Lower leg skin (tissue), 3 donors: ENCODE data around the gene YOD1.

Experiments
- POLR2A ChIP-seq, 2 donors: fragments of 450-650 bp; IDR thresholded peaks; one replicate each; pipeline ENCODE4 v1.6.1; 2016 to 2017; ENCODE audit warnings: antibody characterized with exemption in 2 of 2, mild to moderate bottlenecking in 1 of 2, moderate library complexity in 1 of 2
- TF ChIP-seq, protein P1 (sequence below), 3 donors: fragments of 450-650 bp; IDR thresholded peaks; one replicate each; pipeline ENCODE4 v1.5.1; 2016; ENCODE audit warnings: antibody characterized with exemption in 3 of 3, mild to moderate bottlenecking in 3 of 3, moderate library complexity in 2 of 3

DNA sequence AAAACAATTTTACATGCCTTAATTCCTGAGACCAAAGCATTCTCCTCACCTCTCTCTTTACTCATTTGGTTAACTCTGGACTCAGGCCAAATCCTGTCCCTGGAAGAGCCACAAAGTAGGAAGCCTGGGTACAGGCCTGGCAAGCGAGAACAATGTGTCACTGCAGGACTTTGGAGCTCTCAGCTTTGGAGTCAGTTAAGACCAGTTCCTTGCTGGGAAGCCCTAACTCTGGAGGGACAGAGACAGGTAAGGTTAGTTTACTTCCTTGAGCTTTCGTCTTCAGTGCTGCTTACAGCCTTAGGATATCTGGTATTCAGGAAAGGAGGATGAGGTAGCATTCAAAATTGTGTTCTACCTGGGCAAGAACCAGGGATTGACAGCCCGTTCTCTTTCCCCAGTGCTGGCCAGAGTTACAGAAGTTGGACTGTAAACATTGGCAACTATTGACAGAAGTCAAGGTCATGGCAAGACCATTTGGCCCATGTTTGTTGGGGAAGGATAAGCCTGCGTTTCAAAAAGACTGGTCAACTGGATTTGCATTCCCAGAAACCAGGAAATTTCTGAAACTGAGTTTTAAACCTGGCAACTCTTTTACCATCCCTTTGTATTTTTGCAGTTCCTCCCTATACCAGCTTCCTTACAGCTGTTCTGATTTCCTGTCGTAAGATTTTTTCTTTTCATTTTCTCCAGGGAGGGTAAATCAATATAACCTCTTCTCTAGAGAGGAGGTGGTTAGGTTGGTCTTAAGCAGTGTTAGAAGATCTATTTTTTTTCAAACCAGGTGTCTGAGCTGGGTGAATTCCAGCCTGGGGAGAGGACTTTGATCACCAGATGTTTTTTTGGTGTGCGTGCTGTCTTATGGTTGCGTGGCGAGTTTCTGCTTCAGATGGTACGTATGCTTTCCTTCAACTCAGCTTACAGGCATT is 38.0 kb upstream of the YOD1 start, which contains the start of gene C4BPB:
- TF ChIP-seq, protein P1, sequence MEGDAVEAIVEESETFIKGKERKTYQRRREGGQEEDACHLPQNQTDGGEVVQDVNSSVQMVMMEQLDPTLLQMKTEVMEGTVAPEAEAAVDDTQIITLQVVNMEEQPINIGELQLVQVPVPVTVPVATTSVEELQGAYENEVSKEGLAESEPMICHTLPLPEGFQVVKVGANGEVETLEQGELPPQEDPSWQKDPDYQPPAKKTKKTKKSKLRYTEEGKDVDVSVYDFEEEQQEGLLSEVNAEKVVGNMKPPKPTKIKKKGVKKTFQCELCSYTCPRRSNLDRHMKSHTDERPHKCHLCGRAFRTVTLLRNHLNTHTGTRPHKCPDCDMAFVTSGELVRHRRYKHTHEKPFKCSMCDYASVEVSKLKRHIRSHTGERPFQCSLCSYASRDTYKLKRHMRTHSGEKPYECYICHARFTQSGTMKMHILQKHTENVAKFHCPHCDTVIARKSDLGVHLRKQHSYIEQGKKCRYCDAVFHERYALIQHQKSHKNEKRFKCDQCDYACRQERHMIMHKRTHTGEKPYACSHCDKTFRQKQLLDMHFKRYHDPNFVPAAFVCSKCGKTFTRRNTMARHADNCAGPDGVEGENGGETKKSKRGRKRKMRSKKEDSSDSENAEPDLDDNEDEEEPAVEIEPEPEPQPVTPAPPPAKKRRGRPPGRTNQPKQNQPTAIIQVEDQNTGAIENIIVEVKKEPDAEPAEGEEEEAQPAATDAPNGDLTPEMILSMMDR (IDR thresholded peaks at IDR 0.05): no peak
- no peak for TF ChIP-seq POLR2A (IDR thresholded peaks at IDR 0.05)
